ENCODE results near the gene ARHGAP44. TPM values are rescaled to one million over a fixed set of nuclear protein-coding genes. Genes with fewer than 3 reads are reported as not detected.
"Not testable (repeated sequence)": the region's sequence is repeated elsewhere in the genome, so short reads cannot be mapped to it uniquely, and the experiment has no call there.

ARHGAP44 gene
- total RNA-seq, 1 experiment from 2014 or later: 0.40 TPM

GRCh38 chr17:12977008-12977751 is 187.9 kb downstream of the ARHGAP44 start:
- no peak overlapping the region for H3K9ac ChIP-seq (ENCODE audit: low read length)
- no peaks in the 10 kb centered on the region for H3K36me3 ChIP-seq (ENCODE audit: low read depth, low read length)
- no peaks in the 10 kb centered on the region for H3F3A ChIP-seq (ENCODE audit: low read length, unreplicated experiment)
- no peak overlapping the region for H3K4me3 ChIP-seq (ENCODE audit: low read length)
- ChIA-PET CTCF (no interaction called here), POLR2A (ENCODE audit: unreplicated experiment) (no interaction called here)
- DNase-seq (no peak), ATAC-seq (no peak)
- no peaks in the 10 kb centered on the region for H3K4me1 ChIP-seq (ENCODE audit: insufficient read depth, low read length)
- no peaks in the 10 kb centered on the region for H3K9me3 ChIP-seq (ENCODE audit: low read length)
- H4K20me1 ChIP-seq (ENCODE audit: low read length): no peaks in the 10 kb centered on the region
- no peaks in the 10 kb centered on the region for H3K9me2 ChIP-seq (replicated peaks; ENCODE audit: low read length)
- TF ChIP-seq EZH2 (IDR thresholded peaks at IDR 0.05; ENCODE audit: low read length, unreplicated experiment): no peak
- TF ChIP-seq EZH2phosphoT487 (IDR thresholded peaks at IDR 0.05; ENCODE audit: borderline replicate concordance, low read length): no peak
- TF ChIP-seq CTCF (conservative IDR thresholded peaks at IDR 0.05; ENCODE audit: low read depth, low read length): no peak
- H3K27me3 ChIP-seq (ENCODE audit: low read length): peaks cover 5% of the 10 kb centered on the region; the same call in 1 of the 2 replicates
- H3K4me2 ChIP-seq (ENCODE audit: low read length): no peak overlapping the region
- no peaks in the 10 kb centered on the region for H3K79me2 ChIP-seq (ENCODE audit: low read length)
- no peak overlapping the region for H3K27ac ChIP-seq (ENCODE audit: low read length)
- BruUV-seq (replicated peaks): no TSS peak
- no peak overlapping the region for H2AFZ ChIP-seq (ENCODE audit: low read length)
- intact Hi-C loops (cut with micrococcal nuclease): no loop called here

GRCh38 chr17:12978787-12979186 is 189.5 kb downstream of the ARHGAP44 start:
- H3K36me3 ChIP-seq (ENCODE audit: low read depth, low read length); H4K20me1 ChIP-seq (ENCODE audit: low read length); H3F3A ChIP-seq (ENCODE audit: low read length, unreplicated experiment); BruUV-seq (replicated peaks); intact Hi-C loops (cut with micrococcal nuclease); DNase-seq; H3K9me3 ChIP-seq (ENCODE audit: low read length); CTCF ChIA-PET; H3K4me1 ChIP-seq (ENCODE audit: insufficient read depth, low read length); H2AFZ ChIP-seq (ENCODE audit: low read length); H3K79me2 ChIP-seq (ENCODE audit: low read length); ATAC-seq; H3K4me2 ChIP-seq (ENCODE audit: low read length); H3K27ac ChIP-seq (ENCODE audit: low read length); H3K27me3 ChIP-seq (ENCODE audit: low read length); H3K9ac ChIP-seq (ENCODE audit: low read length); H3K9me2 ChIP-seq (replicated peaks; ENCODE audit: low read length); H3K4me3 ChIP-seq (ENCODE audit: low read length); POLR2A ChIA-PET (ENCODE audit: unreplicated experiment): not testable (repeated sequence)

GRCh38 chr17:12979246-12979645 is 189.9 kb downstream of the ARHGAP44 start:
- peaks cover 6% of the 10 kb centered on the region; the same call in 1 of the 2 replicates for H3K4me1 ChIP-seq (ENCODE audit: insufficient read depth, low read length)
- H2AFZ ChIP-seq (ENCODE audit: low read length): no peak overlapping the region
- H3K36me3 ChIP-seq (ENCODE audit: low read depth, low read length): no peaks in the 10 kb centered on the region
- DNase-seq: no peak
- no peaks in the 10 kb centered on the region for H4K20me1 ChIP-seq (ENCODE audit: low read length)
- CTCF ChIA-PET: no interaction called here
- no peak overlapping the region for H3K4me2 ChIP-seq (ENCODE audit: low read length)
- intact Hi-C loops (cut with micrococcal nuclease): no loop called here
- peaks cover 4% of the 10 kb centered on the region; the same call in 1 of the 2 replicates for H3K27me3 ChIP-seq (ENCODE audit: low read length)
- H3K9me3 ChIP-seq (ENCODE audit: low read length): no peaks in the 10 kb centered on the region
- H3K9ac ChIP-seq (ENCODE audit: low read length): no peak overlapping the region
- TF ChIP-seq CTCF (conservative IDR thresholded peaks at IDR 0.05; ENCODE audit: low read depth, low read length) (no peak), EZH2 (IDR thresholded peaks at IDR 0.05; ENCODE audit: low read length, unreplicated experiment) (no peak), EZH2phosphoT487 (IDR thresholded peaks at IDR 0.05; ENCODE audit: borderline replicate concordance, low read length) (no peak)
- H3F3A ChIP-seq (ENCODE audit: low read length, unreplicated experiment): no peaks in the 10 kb centered on the region
- no peak overlapping the region for H3K27ac ChIP-seq (ENCODE audit: low read length)
- BruUV-seq (replicated peaks): no TSS peak
- H3K9me2 ChIP-seq (replicated peaks; ENCODE audit: low read length): no peaks in the 10 kb centered on the region
- no peak overlapping the region for H3K4me3 ChIP-seq (ENCODE audit: low read length)
- POLR2A ChIA-PET (ENCODE audit: unreplicated experiment): no interaction called here
- no peak for ATAC-seq
- no peaks in the 10 kb centered on the region for H3K79me2 ChIP-seq (ENCODE audit: low read length)
